HG03095 (cell line): Measurements from ENCODE around the gene FBXL13.
"Not testable (repeated sequence)": the region's sequence is repeated elsewhere in the genome, so short reads cannot be mapped to it uniquely, and the experiment has no call there.

ENCODE experiments used
- ATAC-seq: cut with Tn5 transposase; IDR thresholded peaks from one replicate; pipeline ENCODE4 v1.9.1; 2021; ENCODE audit warnings: moderate library complexity; ENCODE audit not compliant: unreplicated experiment

Gene FBXL13

GRCh38 chr7:102830197-102830596 is 244.4 kb downstream of the FBXL13 start:
- ATAC-seq: no peak

GRCh38 chr7:102829075-102829474 is 245.5 kb downstream of the FBXL13 start:
- no peak for ATAC-seq

GRCh38 chr7:102828286-102828685 is 246.3 kb downstream of the FBXL13 start:
- ATAC-seq: no peak

- ATAC-seq: no peak
Measured at GRCh38 chr7:102823390-102824119, 251.0 kb downstream of the FBXL13 start.

GRCh38 chr7:102821994-102822747 is 252.4 kb downstream of the FBXL13 start:
- ATAC-seq: no peak

GRCh38 chr7:102819151-102819550 is 255.4 kb downstream of the FBXL13 start:
- ATAC-seq: no peak

GRCh38 chr7:102817616-102818573 is 256.7 kb downstream of the FBXL13 start:
- ATAC-seq: no peak

GRCh38 chr7:102814025-102814471 is 260.5 kb downstream of the FBXL13 start:
- no peak for ATAC-seq

GRCh38 chr7:102813191-102814024 is 261.2 kb downstream of the FBXL13 start:
- ATAC-seq: no peak

- ATAC-seq: no peak
Measured at GRCh38 chr7:102811942-102812678, 262.5 kb downstream of the FBXL13 start.

- ATAC-seq: no peak
Measured at GRCh38 chr7:102810916-102811315, 263.7 kb downstream of the FBXL13 start.

GRCh38 chr7:102806613-102807012 is 268.0 kb downstream of the FBXL13 start:
- no peak for ATAC-seq

- ATAC-seq: not testable (repeated sequence)
Measured at GRCh38 chr7:102795987-102796595, 278.5 kb downstream of the FBXL13 start.

GRCh38 chr7:102794567-102794966 is 280.0 kb downstream of the FBXL13 start:
- ATAC-seq: not testable (repeated sequence)

GRCh38 chr7:102791831-102792230 is 282.8 kb downstream of the FBXL13 start:
- ATAC-seq: not testable (repeated sequence)

GRCh38 chr7:102791367-102791766 is 283.2 kb downstream of the FBXL13 start:
- ATAC-seq: not testable (repeated sequence)

- not testable (repeated sequence) for ATAC-seq
Measured at GRCh38 chr7:102790364-102791100, 284.1 kb downstream of the FBXL13 start.

- ATAC-seq: not testable (repeated sequence)
Measured at GRCh38 chr7:102788770-102789169, 285.8 kb downstream of the FBXL13 start.
